Mucosa of descending colon (tissue), 3 donors: ENCODE results near the gene POR. TPM values are rescaled to one million over a fixed set of nuclear protein-coding genes. Genes with fewer than 3 reads are reported as not detected.

Experiments
- ATAC-seq: fragments of 200-7000 bp; cut with Tn5 transposase; one replicate; pipeline ENCODE4 v1.9.1; 2020; ENCODE audit warnings: mild to moderate bottlenecking, moderate library complexity
- DNase-seq, 3 donors: peaks; one replicate each; pipeline ENCODE4 v3.0.0-alpha.2; 2020
- H3K36me3 ChIP-seq: fragments of 200-600 bp; one replicate; pipeline ENCODE4 v1.8.0; 2021; ENCODE audit warnings: low read depth, mild to moderate bottlenecking
- H3K4me1 ChIP-seq: fragments of 200-600 bp; one replicate; pipeline ENCODE4 v1.8.0; 2021; ENCODE audit warnings: low read depth, mild to moderate bottlenecking
- H3K4me3 ChIP-seq: fragments of 200-600 bp; one replicate; pipeline ENCODE4 v1.8.0; 2021; ENCODE audit warnings: mild to moderate bottlenecking
- H3K9me3 ChIP-seq: fragments of 200-600 bp; one replicate; pipeline ENCODE4 v1.8.0; 2021; ENCODE audit warnings: mild to moderate bottlenecking
- CTCF ChIP-seq: fragments of 200-600 bp; IDR thresholded peaks from one replicate; pipeline ENCODE4 v1.8.0; 2022; ENCODE audit warnings: antibody characterized with exemption, mild to moderate bottlenecking
- intact Hi-C, 2 donors: fragments of 100-400 bp; cut with DNase I in 1 of 2; cut with micrococcal nuclease in 1 of 2; formaldehyde crosslinking; loops; one replicate each; pipeline versions ENCODE4 v1.11.0 to v1.11.1; 2022; cut with DNase I, micrococcal nuclease
- total RNA-seq, 3 donors: library from RNA; stranded (reverse); fragmentation: NEBNext Ultra II Directional in 2 of 3; extraction: Animal tissue kit (Norgen Biotek cat#: 25700) in 2 of 3; gene quantifications; one replicate each; pipeline versions ENCODE4 v1.2.1 to v1.2.4, GENCODE V29; 2021 to 2023
- donor health status: DM: no; HTN: no; CAD: no; lungs with moderate emphysema.
- donor health status: DM: no; HTN: no; CAD: no.
- donor health status: DM: no; HTN: yes; CAD: no.

The POR gene
- total RNA-seq, 3 donors from 2014 or later = 76.4 to 122 (median 118) TPM

- DNase-seq (no peak), ATAC-seq (no peak)
- Histone ChIP-seq H3K4me1 (peaks cover 4% of the 10 kb centered on the region), H3K9me3 (no peaks in the 10 kb centered on the region), H3K4me3 (no peak overlapping the region), H3K36me3 (peaks cover 4% of the 10 kb centered on the region)
- no peak for TF ChIP-seq CTCF
- intact Hi-C loops = no loop called here
Observed at GRCh38 chr7:75971309-75971960, 56.5 kb downstream of the POR start.

DNA sequence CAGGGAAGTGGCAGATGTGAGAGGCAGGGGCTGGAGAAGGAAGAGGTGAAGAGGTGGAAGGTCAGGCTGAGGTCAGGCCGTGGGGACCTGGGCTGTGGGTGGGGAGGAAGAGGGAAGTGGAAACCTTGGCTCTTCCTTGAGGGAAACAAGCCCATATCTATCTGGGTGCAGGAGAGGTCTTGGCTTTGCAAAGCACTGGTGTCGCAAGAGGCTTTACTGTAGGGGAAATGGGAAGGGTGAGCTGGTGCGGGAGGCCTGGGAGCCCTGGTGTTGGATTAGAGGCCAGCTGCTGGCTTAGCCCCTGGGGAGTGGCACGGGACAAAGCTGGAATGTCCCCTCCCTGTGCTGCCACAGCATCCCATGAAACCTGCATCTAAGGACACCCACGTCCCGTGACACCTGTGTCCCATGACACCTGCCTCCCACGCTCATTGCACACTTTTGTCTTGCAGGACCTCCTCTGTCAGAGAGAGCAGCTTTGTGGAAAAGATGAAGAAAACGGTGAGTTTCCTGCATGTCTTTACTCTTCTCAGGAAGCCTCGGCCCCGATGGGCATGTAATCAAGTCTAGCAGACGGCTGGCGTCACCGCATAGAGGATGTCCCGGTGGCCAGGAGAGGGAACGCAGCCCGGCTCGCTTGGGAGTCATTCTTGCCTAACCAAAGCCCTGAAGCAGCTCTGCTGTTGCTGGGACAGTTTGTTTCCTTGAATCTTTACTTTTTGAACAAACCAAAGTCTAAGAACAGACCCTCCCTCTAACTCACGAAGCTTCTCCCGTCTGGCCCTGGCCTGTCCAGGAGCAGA, 57.2 kb downstream of the POR start:
- ATAC-seq (peak; percentile 42), DNase-seq (peak in 1 of 3 donors; percentile 57)
- TF ChIP-seq CTCF = no peak
- no peaks in the 10 kb centered on the region for H3K9me3 ChIP-seq
- no peak overlapping the region for H3K4me3 ChIP-seq
- intact Hi-C loops = no loop called here
- peaks cover under 1% of the 10 kb centered on the region for H3K4me1 ChIP-seq
- peaks cover 4% of the 10 kb centered on the region for H3K36me3 ChIP-seq

DNA sequence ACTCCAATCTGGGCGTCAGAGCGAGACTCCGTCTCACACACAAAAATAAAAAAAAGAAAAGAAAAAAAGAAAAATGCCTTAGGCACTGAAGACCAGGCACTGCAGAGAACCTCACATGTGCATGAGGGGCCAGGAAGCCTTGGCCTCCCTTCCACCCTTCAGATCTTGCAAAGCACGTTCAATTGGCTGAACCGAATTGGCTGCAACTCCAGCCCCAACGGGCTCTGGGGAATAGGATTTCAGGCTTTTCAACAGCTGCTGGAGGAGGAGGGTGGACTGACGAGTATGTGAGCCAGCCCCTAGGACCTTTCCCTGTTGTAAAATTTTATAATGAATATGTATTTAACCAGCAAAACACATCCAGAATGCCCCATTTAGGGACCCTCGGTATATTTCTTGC, 62.8 kb downstream of the POR start:
- Histone ChIP-seq H3K9me3 (no peaks in the 10 kb centered on the region), H3K4me1 (peaks cover 18% of the 10 kb centered on the region), H3K4me3 (no peak overlapping the region), H3K36me3 (peaks cover 4% of the 10 kb centered on the region)
- no peak for TF ChIP-seq CTCF
- intact Hi-C loops = no loop called here
- DNase-seq = no peak
- ATAC-seq = no peak

DNA sequence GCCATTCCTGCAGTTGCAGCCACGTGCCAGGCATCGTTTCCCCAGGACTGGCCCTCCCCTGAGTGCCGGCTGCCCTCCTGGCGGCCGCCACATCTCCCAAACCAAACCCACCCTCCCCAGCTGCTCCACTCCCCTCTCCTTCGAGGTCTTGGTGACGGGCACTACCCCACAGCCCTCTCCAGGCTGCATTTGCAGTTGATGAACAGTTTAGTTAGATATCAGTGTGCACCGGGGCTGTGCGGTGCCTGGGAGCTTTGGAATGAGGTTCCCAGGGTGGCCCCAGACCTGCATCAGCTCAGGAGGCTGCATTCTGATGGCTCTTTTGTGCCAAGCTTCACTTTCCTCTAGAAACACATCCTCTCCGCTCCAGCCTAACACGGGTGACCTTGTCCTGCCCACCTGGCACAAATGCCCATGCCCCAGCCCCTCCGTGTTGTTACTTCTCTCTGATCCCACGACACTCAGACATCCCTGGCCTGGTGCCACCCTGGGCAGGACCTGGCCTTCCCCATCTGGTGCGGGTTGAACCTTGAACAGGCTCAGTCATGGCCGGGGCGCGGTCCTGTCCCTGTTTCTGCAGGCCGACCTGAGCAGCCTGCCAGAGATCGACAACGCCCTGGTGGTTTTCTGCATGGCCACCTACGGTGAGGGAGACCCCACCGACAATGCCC, 64.9 kb downstream of the POR start:
- ATAC-seq (peak; percentile 96), DNase-seq (peak; percentile 94 to 96 (median 95))
- intact Hi-C loops = no loop called here
- TF ChIP-seq CTCF = no peak
- Histone ChIP-seq H3K4me3 (no peak overlapping the region), H3K4me1 (peaks cover 18% of the 10 kb centered on the region), H3K9me3 (no peaks in the 10 kb centered on the region), H3K36me3 (peaks cover 5% of the 10 kb centered on the region)

GRCh38 chr7:75980430-75981202, 65.7 kb downstream of the POR start:
- DNase-seq (peak in 1 of 3 donors; percentile 54), ATAC-seq (peak; percentile 2)
- Histone ChIP-seq H3K36me3 (peaks cover 5% of the 10 kb centered on the region), H3K4me1 (peaks cover 18% of the 10 kb centered on the region), H3K9me3 (no peaks in the 10 kb centered on the region), H3K4me3 (no peak overlapping the region)
- intact Hi-C loops = no loop called here
- TF ChIP-seq CTCF = no peak
